GM18870 (cell line): ENCODE data around the gene CLEC16A.

ENCODE experiments used
- ATAC-seq: cut with Tn5 transposase; IDR thresholded peaks from one replicate; pipeline ENCODE4 v1.9.1; 2021; ENCODE audit warnings: moderate library complexity; ENCODE audit not compliant: unreplicated experiment

Gene CLEC16A

GRCh38 chr16:11165894-11166665 lies 221.7 kb downstream of the CLEC16A start:
- no peak for ATAC-seq

- no peak for ATAC-seq
Measured at GRCh38 chr16:11167581-11167980, 223.2 kb downstream of the CLEC16A start.

DNA sequence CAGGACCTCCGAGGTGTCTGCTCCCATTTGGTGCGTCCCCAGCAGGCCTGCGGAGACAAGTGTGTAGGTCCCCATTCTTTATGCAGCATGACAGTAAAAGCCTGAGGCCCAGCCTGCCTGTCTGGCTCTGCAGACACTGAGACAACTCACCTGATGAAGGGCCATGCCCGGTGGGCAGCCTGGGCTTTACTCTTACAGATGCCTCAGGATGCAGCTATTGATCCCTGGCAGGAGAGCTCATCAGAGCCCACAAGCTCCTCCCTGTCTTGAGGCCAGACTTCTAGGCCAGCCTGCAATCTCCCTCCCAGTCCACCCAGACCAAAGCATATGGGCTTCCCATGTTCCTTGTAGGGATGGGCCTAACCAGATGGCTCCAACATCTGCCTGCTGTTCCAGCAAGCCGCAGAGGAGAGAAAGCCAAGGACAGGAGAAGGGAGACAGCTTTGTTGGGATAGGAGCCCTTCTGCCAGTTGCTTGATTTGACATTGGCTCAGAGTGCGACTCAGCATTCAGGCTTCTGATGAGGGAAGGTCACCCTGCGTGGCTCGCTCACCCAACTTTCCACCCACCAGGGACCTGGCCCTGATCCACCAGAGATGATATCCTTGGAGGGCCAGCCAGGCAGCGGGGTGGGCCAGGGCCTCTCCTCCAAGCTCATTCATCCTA lies 224.2 kb downstream of the CLEC16A start:
- no peak for ATAC-seq

DNA sequence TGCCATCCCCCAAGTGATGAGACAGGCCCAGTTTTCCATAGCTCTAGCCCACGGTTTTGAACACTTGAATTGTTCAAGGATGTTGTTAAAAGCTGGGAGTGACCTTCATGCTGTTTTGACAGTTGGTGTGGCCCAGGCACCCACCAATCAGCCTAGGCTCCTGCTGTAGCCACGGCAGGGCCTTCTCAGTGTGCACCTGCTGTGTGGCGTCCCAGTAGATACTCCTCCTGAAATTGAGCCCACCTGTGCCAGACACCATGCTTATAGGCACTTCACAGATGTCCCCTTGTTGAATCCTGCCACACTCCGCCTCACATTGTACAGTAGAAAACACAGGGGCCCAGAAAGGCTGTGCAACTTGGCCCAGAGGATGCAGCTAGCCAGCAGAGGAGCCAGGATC lies 225.3 kb downstream of the CLEC16A start:
- no peak for ATAC-seq

- no peak for ATAC-seq
Measured at GRCh38 chr16:11170201-11170600, 225.8 kb downstream of the CLEC16A start.

DNA sequence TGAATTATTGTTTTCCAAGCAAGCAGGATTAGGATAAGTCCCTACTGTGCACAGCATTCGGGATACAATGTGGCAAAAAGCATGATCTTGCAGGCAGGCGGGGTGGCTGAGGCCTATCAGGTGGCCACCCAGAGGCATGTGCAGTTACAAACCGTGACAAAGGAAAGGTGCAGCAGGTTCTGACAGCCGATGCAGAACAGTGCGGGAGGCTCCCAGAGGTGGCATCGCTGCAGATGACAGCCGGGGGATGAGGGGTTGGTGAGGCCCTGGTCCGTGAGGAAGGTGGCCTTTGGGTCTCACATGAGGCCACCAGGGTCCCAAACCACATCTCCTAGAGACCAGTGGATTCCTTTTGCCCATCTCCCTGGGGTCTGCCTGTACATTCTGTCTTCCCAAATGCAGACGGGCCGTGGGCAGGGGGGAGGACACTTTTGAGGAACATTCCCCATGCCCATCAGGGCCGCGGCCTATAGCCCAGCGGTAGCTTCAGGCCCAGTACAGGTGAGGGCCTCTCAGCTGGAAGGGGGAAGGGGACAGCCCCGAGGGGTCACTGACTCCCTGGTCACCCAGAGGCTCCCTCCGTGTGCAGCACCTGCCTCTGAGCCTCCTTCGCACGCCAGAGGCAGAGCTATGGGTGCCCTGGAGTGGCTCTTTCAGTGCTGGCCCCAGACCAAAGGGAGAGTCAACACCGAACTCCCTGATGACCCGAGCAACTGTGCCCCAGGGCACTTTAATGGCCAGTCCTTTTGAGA lies 226.5 kb downstream of the CLEC16A start:
- ATAC-seq: no peak

- no peak for ATAC-seq
Measured at GRCh38 chr16:11171448-11171709, 227.0 kb downstream of the CLEC16A start.

GRCh38 chr16:11171757-11172299 lies 227.5 kb downstream of the CLEC16A start:
- ATAC-seq: no peak

DNA sequence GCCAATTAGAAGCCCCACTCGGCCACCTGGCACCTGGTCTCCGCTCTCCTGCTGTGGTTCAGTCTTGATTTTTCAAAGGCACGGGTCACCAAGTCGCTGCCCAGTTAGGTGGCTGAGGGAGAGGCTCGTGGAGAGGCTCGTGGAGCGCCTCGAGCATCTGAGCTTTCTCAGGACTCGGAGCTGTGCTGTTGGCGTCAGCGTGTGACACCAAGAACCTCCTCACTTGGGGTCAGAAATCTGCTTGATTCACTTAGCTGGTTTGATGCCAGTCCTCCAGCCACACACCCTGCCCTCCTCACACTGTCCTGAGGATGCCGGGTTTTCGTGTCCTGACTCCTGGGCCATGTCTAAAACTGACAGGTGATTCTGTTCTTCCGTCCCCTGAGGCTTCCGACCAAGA lies 229.1 kb downstream of the CLEC16A start:
- no peak for ATAC-seq

GRCh38 chr16:11174141-11174540 lies 229.8 kb downstream of the CLEC16A start:
- no peak for ATAC-seq

DNA sequence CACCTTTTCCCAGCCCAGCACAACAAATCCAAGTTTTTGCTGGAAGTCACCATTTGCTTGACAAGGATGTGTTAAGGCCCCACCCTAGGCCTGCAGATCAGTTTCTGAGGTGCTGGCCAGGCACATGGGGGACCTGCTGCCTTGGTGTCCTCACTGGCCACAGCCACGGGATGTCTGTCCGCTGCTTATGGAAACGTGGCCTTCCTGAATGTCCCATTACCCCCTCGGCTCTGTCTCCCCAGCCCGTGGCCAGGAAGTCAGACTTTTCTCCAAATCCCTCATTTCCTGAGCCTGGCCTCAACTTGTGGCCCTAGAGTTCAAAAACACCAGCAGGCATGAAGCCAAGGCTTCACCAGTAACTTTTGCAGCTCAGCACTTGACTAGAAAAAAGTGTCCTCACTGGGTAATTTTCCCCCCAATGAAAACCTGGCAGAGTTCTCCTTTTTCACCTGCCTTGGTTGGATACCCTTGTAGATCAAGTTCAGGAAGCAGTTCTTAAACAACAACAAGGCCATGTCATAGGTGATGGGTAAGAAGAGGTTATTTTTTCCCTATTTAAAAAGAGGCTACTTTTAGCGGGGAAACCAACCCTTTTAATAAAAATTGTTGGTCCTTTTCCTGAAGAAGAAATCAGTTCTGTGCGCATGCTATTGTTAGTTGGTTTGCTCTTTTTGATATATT lies 230.9 kb downstream of the CLEC16A start:
- ATAC-seq: no peak

- ATAC-seq: peak; percentile 46
Measured at GRCh38 chr16:11175787-11176341, 231.5 kb downstream of the CLEC16A start.

GRCh38 chr16:11177578-11178160 lies 233.3 kb downstream of the CLEC16A start:
- ATAC-seq: no peak

- no peak for ATAC-seq
Measured at GRCh38 chr16:11178424-11178823, 234.1 kb downstream of the CLEC16A start.

GRCh38 chr16:11179574-11179973 lies 235.2 kb downstream of the CLEC16A start:
- no peak for ATAC-seq

DNA sequence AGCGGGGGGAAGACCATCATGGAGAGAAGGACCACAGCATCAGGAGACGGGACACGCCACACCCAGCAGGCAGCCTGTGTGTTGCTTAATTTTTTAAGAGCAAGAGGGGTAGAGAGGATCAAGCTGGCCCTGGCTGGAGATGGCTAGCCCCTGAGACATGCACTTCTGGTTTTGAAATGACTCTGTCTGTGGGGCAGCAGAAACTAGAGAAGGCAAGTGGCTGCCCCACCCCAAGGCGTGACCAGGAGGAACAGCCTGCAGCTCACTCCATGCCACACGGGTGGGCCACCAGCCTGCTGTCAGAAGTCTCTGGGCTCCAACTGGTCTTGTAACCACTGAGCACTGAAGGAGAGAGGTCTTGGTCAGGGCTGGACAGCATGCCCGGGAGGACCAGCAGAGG lies 236.1 kb downstream of the CLEC16A start:
- ATAC-seq: no peak

- no peak for ATAC-seq
Measured at GRCh38 chr16:11181242-11181898, 237.0 kb downstream of the CLEC16A start.

GRCh38 chr16:11181899-11182279 lies 237.5 kb downstream of the CLEC16A start:
- ATAC-seq: no peak

DNA sequence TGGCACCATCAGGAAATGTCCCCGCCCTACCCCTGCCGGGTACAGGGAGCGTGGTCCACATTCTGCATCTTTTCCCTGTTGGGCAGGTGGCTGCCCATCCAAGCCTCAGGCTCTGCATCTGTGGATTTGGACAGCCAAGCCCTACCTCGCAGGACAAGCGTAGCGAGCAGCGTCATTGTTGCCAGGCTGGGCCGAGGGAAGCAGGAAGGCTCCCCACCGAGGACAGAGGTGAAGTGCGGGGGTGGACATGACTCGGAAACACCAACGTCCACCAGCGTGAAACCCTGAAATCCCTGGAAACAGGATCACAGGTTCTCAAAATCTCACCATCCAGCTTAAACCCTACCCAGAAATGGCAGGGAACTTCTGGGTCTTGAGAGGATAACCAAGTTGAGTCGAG lies 238.0 kb downstream of the CLEC16A start:
- ATAC-seq: no peak
